ENCODE measurements around the gene EDNRA.

Gene EDNRA

DNA sequence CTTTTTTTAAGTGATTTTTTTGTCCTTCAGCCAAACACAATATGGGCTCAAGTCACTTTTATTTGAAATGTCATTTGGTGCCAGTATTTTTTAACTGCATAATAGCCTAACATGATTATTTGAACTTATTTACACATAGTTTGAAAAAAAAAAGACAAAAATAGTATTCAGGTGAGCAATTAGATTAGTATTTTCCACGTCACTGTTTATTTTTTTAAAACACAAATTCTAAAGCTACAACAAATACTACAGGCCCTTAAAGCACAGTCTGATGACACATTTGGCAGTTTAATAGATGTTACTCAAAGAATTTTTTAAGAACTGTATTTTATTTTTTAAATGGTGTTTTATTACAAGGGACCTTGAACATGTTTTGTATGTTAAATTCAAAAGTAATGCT, 62.1 kb downstream of the EDNRA start:
- no peak for DNase-seq

DNA sequence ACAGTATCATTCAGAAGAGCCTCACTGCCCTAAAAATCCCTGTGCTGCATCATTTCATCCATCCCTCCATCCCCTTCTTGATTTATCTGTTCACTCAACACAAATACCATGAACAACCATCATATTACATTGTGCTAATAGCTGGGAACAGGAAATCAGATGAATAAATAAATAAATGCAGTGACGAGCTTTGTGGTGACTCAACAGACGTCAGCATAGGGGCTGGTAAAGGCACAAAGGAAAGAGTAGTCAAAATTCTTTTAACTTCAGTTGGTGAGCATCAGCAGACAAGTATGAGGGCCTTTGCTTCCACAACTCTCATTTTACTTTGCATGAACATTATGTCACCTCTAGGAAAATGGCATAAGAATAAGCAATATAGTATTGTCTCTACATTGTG, 65.5 kb downstream of the EDNRA start:
- no peak for DNase-seq

GRCh38 chr4:147547314-147548056, 66.6 kb downstream of the EDNRA start:
- DNase-seq: no peak

DNA sequence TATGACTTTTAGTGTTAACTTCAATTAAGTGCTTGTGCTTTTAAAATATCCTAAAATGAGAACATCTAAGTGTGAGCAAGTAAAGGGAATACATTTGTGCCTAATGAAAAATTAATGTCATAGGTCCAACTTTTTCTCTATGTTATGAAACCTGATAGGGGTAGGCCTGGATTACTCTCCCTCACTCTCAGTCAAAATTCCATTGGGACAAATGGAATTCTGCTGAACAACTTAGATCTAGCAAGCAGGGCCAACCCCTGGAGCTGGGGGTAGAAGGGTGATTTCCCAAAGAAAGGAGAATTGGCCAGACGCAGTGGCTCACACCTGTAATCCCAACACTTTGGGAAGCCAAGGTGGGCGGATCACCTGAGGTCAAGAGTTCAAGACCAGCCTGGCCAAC, 67.4 kb downstream of the EDNRA start:
- no peak for DNase-seq

- no peak for DNase-seq
Observed at GRCh38 chr4:147550626-147551246, 69.8 kb downstream of the EDNRA start.

DNA sequence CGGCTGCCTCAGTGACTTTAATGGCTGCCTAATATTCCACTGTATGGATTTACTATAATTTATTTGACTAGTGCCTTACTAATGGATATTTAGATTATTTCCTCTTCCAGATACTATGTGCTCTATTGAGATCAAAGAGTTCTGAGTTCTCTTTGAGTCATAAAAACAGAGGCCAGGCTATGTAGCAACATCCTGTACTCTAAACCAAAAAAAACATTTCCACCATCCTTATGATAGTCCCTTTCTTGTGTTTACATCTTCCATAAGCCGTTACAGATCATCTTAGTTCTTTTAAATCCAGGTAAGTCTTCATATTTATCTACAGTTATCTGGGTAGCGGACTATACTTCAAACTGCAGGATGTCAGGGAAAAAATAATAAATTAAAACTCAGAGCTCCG, 79.7 kb downstream of the EDNRA start:
- DNase-seq: no peak

- DNase-seq: no peak
Observed at GRCh38 chr4:147566762-147567161, 85.9 kb downstream of the EDNRA start.

- no peak for DNase-seq
Observed at GRCh38 chr4:147567276-147567675, 86.4 kb downstream of the EDNRA start.

- DNase-seq: no peak
Observed at GRCh38 chr4:147570616-147571015, 89.7 kb downstream of the EDNRA start.

DNA sequence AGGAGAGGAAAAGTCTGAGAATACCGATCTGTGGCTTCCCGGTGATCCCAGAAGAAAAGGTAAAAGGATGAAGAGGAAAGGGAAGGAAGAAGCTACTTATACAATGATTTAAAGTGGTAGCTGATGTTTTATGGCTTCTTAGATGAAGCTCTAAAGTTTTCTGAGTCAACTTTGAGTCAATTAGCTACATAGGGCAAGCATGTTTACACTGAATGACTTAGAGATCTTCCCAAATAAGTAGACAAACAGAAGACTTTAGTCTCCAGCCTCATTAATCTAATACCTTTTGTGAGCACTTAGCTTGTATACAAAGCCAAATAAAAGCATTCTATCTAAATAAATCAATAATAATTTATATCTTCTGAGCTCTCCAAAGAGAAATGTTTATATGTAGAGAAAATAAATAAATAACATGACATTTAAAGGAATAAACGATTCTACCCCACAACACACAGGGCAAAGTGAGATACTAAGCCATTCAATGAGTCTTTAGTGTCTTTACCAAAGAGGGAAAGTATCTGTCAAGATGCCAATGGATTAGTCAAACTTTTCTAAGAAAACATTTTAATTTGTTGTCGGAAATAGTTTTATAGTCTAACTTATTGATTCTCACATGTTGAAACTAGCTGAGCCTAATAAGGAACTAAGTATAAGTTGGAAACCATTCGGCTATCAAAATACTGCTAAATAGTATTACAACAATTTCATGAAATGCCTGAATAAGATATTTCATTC, 90.3 kb downstream of the EDNRA start:
- DNase-seq: no peak

- DNase-seq: no peak
Observed at GRCh38 chr4:147576084-147576483, 95.2 kb downstream of the EDNRA start.

DNA sequence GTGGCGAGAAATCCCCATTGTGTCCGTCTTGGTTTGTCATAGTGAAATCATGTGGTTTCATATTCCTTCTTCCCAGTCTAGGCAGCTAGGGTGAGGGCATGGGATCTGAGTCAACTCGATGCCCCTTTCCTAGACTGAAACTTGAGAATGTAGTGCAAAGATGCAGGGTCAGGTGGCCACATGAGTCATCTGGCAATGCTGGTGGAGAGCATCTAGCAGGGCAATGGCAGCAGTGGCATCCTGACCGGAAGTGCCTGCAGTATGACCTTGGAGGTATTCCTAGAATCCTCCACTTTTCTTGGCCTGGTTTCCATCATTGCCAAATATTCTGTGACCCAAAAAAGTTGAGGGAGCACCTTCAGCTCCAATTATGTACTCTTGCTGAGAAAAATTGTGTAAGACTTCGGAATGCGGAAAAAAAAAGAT, 97.2 kb downstream of the EDNRA start:
- DNase-seq: no peak

DNA sequence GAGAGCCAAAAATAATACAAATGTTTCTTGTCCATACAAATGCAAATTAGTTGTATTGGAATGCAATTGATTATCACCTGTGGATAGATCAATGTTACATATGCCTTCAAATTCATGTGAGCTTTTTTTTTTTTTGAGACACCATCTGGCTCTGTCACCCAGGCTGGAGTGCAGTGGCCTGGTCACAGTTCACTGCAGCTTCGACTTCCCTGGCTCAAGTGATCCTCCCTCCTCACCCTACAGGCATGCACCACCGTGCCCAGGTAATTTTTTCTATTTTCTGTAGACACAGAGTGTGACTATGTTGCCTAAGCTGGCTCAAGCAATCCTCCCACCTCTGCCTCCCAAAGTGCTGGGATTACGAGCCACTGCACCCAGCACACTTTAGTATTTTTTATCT, 97.7 kb downstream of the EDNRA start:
- DNase-seq: no peak

- DNase-seq: no peak
Observed at GRCh38 chr4:147580396-147580795, 99.5 kb downstream of the EDNRA start.

- no peak for DNase-seq
Observed at GRCh38 chr4:147581606-147582350, 100.9 kb downstream of the EDNRA start.

DNA sequence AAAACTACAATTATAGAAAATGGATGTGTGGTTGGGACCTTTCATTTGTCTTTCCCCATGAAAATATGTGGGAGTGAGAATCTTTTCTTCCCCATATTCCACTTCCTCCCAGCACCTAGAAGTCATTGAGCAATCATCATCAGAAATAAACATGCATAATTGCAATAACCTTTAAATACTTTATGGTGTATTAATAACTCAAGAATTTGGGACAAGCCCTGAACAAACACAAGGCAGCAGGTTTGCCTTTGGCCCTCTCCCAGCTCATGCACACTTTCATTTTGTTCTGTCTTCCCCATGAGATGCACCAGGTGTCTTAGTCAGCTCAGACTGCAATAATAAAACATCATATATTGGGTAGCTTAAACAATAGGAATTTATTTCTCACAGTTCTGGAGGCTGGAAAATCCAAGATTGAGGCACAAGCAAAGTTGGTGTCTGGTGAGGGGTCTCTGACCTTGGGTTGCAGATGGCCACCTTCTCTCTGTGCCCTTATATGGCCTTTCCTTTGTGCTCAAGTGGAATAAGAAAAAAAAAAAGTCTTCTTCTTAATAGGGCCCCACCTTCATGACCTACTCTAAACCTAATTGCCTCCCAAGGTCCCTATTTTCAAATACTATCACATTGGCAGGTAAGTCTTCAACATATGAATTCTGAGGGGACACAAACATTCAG, 101.6 kb downstream of the EDNRA start:
- DNase-seq: no peak

- DNase-seq: no peak
Observed at GRCh38 chr4:147583876-147584275, 103.0 kb downstream of the EDNRA start.

GRCh38 chr4:147586032-147586431, 105.1 kb downstream of the EDNRA start:
- DNase-seq: no peak

DNA sequence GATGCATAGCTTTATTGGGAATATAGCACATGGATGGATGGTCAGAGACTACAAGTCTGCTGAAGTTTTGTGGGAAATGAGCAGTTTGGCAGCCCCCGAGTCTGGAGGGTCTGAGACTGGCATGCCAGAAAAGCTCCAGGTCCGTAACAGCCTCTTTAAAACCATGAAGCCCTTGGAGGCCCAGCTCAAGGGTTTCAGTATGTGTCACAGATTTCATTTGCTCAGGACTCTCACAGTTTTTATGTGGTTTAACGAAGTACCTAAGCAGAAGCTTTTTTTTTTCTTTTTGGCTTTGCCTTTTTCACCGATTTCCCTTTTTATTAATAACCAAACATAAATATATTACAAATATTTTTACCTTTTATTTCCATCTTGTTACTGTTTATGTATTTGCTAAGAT, 105.7 kb downstream of the EDNRA start:
- DNase-seq: no peak

DNA sequence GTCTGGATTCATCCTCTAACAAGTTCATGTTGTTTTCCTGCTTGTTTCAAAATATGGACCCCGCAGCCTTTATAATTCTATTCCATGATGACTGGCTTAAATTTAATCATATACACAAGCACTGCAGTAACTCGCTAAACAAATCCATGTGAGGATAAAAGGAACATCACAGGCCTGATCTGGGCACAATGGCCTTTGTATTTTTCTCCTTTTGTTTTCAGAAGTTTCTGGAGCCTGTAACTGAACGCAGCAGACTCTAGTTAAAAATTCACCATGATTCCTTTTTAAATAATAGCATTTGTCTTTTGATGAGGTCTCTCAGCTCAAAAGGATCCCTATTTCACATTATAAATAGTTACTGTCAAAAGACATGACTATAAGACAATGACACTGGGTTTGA, 106.1 kb downstream of the EDNRA start:
- DNase-seq: no peak

- DNase-seq: no peak
Observed at GRCh38 chr4:147589586-147589985, 108.7 kb downstream of the EDNRA start.

DNA sequence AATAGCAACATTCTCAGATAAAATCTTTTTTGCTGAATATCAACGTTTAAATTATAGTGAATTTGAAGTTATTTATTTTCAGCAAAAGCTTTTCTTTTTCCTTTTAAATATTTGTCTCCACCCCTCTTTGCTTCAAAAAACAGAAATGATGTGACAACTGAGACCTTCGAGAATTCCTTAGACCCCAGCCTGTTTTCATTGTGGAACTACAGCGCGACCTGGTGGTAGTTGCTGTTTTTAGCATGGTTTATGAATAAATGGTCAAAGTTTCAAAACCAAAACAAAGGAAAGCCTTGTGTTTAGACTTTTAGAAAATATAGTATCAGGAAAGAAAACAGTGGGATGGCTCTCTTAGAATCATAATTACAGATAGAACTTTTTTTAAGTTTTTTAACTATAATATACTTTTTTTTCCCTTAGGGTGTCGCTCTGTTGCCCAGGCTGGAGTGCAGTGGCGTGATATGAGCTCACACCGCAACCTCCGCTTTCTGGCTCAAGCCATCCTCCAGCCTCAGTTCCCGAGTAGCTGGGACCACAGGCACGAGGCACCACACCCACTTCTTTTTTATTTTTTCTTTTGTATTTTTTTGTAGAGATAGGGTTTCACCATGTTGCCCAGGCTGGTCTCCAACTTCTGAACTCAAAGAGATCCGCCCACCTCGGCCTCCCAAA, 109.5 kb downstream of the EDNRA start:
- DNase-seq: no peak
